Kidney (tissue), 14 donors: ENCODE data around the gene LINGO1. TPM values are rescaled to one million over a fixed set of nuclear protein-coding genes. Genes with fewer than 3 reads are reported as not detected.

Source experiments
- DNase-seq, 5 donors: peaks; one replicate each; pipeline ENCODE4 v3.0.0-alpha.2; 2013 to 2020
- FAIRE-seq: peaks from 2 replicates; lab custom pipeline; 2012; peaks lifted over from hg19 to GRCh38; lab: Jason Lieb, UNC
- H3K27ac ChIP-seq, 2 donors: one replicate each; pipeline ENCODE4 v1.7.0; 2013; ENCODE audit warnings: low read depth in 2 of 2, low read length in 2 of 2, inconsistent platforms in 1 of 2
- H3K27me3 ChIP-seq: one replicate; pipeline ENCODE4 v1.7.1; 2013; ENCODE audit warnings: low read length, inconsistent platforms; ENCODE audit not compliant: control insufficient read depth, insufficient read depth
- H3K36me3 ChIP-seq, 3 donors: one replicate each; pipeline versions ENCODE4 v1.7.0 to v1.7.1; 2013; ENCODE audit warnings: low read length in 3 of 3, control low read depth in 1 of 3, inconsistent platforms in 1 of 3; ENCODE audit not compliant: insufficient read depth in 3 of 3, control insufficient read depth in 2 of 3
- H3K4me1 ChIP-seq, 3 donors: one replicate each; pipeline versions ENCODE4 v1.7.0 to v1.7.1; 2013; ENCODE audit warnings: low read length in 3 of 3, inconsistent platforms in 1 of 3, low read depth in 1 of 3; ENCODE audit not compliant: control insufficient read depth in 2 of 3, insufficient read depth in 2 of 3
- H3K4me3 ChIP-seq, 3 donors: one replicate each; pipeline versions ENCODE4 v1.7.0 to v1.8.1; 2013; ENCODE audit warnings: low read length in 3 of 3, control low read depth in 1 of 3, inconsistent platforms in 1 of 3
- H3K9ac ChIP-seq, 3 donors: one replicate each; pipeline versions ENCODE4 v1.7.0 to v1.7.1; 2013; ENCODE audit warnings: low read length in 3 of 3, control low read depth in 1 of 3, inconsistent platforms in 1 of 3
- H3K9me3 ChIP-seq, 3 donors: one replicate each; pipeline versions ENCODE4 v1.7.0 to v1.7.1; 2013; ENCODE audit warnings: low read length in 3 of 3, control low read depth in 1 of 3, inconsistent platforms in 1 of 3; ENCODE audit not compliant: control insufficient read depth in 2 of 3, insufficient read depth in 1 of 3
- CTCF ChIP-seq: IDR thresholded peaks from 3 replicates; pipeline ENCODE4 v1.5.1; 2012; ENCODE audit warnings: mild to moderate bottlenecking, moderate library complexity, borderline replicate concordance; ENCODE audit not compliant: insufficient read depth; ENCODE audit errors: extremely low read depth
- intact Hi-C: fragments of 100-400 bp; cut with DNase I; formaldehyde crosslinking; loops from one replicate; pipeline ENCODE4 v1.11.1; 2022
- polyA plus RNA-seq: library from polyadenylated mRNA; stranded (reverse); fragments of 350-450 nt; fragmentation: Illumina TruSeq; extraction: RNeasy Lipid Tissue Mini Kit (QIAGEN cat#74804); gene quantifications from one replicate; pipeline ENCODE4 v1.2.3, GENCODE V29; 2014; ENCODE audit warnings: low read depth, low replicate concordance; ENCODE audit not compliant: insufficient read depth
- total RNA-seq: library from RNA; stranded (reverse); fragmentation: NEBNext Ultra II Directional; extraction: Animal tissue kit (Norgen Biotek cat#: 25700); gene quantifications from one replicate; pipeline ENCODE4 v1.2.1, GENCODE V29; 2021
- donor health status: control.
- donor health status: control.
- donor health status: control.
- donor health status: control.
- donor health status: control.
- donor health status: DM: yes; HTN: yes; CAD: no.
- donor health status: Normal renal cell carcinoma (clear cell type).

LINGO1 gene
- total and polyA plus RNA-seq, 2 donors from 2014 or later, result 3.9 to 6.8 TPM

GRCh38 chr15:77575203-77575934 is 57.3 kb downstream of the LINGO1 start:
- Histone ChIP-seq H3K36me3 (no peaks in the 10 kb centered on the region), H3K27ac (no peak overlapping the region), H3K4me3 (no peak overlapping the region), H3K9me3 (no peaks in the 10 kb centered on the region), H3K4me1 (no peaks in the 10 kb centered on the region), H3K9ac (no peak overlapping the region), H3K27me3 (no peaks in the 10 kb centered on the region)
- intact Hi-C loops, result no loop called here
- FAIRE-seq (no peak), DNase-seq (peak in 1 of 5 donors; percentile 35)
- no peak for TF ChIP-seq CTCF

GRCh38 chr15:77574521-77575202 is 58.0 kb downstream of the LINGO1 start:
- DNase-seq (no peak), FAIRE-seq (no peak)
- intact Hi-C loops, result no loop called here
- no peak for TF ChIP-seq CTCF
- no peaks in the 10 kb centered on the region for H3K27me3 ChIP-seq
- H3K9me3 ChIP-seq, result no peaks in the 10 kb centered on the region
- no peak overlapping the region for H3K4me3 ChIP-seq
- peaks cover 0 to 2% (median 1%) of the 10 kb centered on the region in 3 donors for H3K4me1 ChIP-seq
- no peak overlapping the region for H3K9ac ChIP-seq
- no peaks in the 10 kb centered on the region for H3K36me3 ChIP-seq
- H3K27ac ChIP-seq, result no peak overlapping the region

GRCh38 chr15:77573802-77574201 is 58.9 kb downstream of the LINGO1 start:
- FAIRE-seq, result no peak

More at GRCh38 chr15:77573802-77574201, 58.9 kb downstream of the LINGO1 start:
- Histone ChIP-seq H3K4me1 (peaks cover 0 to 4% (median 2%) of the 10 kb centered on the region in 3 donors), H3K9me3 (no peaks in the 10 kb centered on the region), H3K4me3 (no peak overlapping the region), H3K36me3 (no peaks in the 10 kb centered on the region), H3K27me3 (no peaks in the 10 kb centered on the region), H3K27ac (no peak overlapping the region), H3K9ac (no peak overlapping the region)
- intact Hi-C loops, result no loop called here
- DNase-seq, result no peak
- TF ChIP-seq CTCF, result no peak
